ENCODE results near the gene LAMTOR4. TPM values are rescaled to one million over a fixed set of nuclear protein-coding genes. Genes with fewer than 3 reads are reported as not detected.
A peak's percentile ranks its signal among the peaks of the same experiment; 100 is the strongest.

LAMTOR4 gene
- total RNA-seq, 1 donor from 2014 or later = 208 TPM

- no peak for DNase-seq (ENCODE audit: low read depth)
- no peaks in the 10 kb centered on the region for H3K36me3 ChIP-seq (ENCODE audit: control insufficient read depth, insufficient read depth, low read length)
- no peak for TF ChIP-seq CTCF (IDR thresholded peaks at IDR 0.05; ENCODE audit: insufficient read depth, low read length, poor library complexity, severe bottlenecking)
- H3K27me3 ChIP-seq (ENCODE audit: control insufficient read depth, insufficient read depth, low read length) = no peaks in the 10 kb centered on the region
- H3K4me3 ChIP-seq (ENCODE audit: low read depth, low read length) = no peak overlapping the region
These were observed 1.4 kb upstream of the LAMTOR4 start for GRCh38 chr7:100147278-100147677.

GRCh38 chr7:100148225-100148558 lies 526 bp upstream of the LAMTOR4 start:
- TF ChIP-seq CTCF (IDR thresholded peaks at IDR 0.05; ENCODE audit: insufficient read depth, low read length, poor library complexity, severe bottlenecking) = no peak
- no peak for DNase-seq (ENCODE audit: low read depth)
- Histone ChIP-seq H3K27me3 (ENCODE audit: control insufficient read depth, insufficient read depth, low read length) (no peaks in the 10 kb centered on the region), H3K36me3 (ENCODE audit: control insufficient read depth, insufficient read depth, low read length) (no peaks in the 10 kb centered on the region), H3K4me3 (ENCODE audit: low read depth, low read length) (peak overlapping the region; percentile 41)

- Histone ChIP-seq H3K27me3 (ENCODE audit: control insufficient read depth, insufficient read depth, low read length) (no peaks in the 10 kb centered on the region), H3K36me3 (ENCODE audit: control insufficient read depth, insufficient read depth, low read length) (peaks cover under 1% of the 10 kb centered on the region), H3K4me3 (ENCODE audit: low read depth, low read length) (no peak overlapping the region)
- no peak for DNase-seq (ENCODE audit: low read depth)
- no peak for TF ChIP-seq CTCF (IDR thresholded peaks at IDR 0.05; ENCODE audit: insufficient read depth, low read length, poor library complexity, severe bottlenecking)
These were observed 3.7 kb downstream of the LAMTOR4 start for GRCh38 chr7:100152404-100152803.

- no peak for TF ChIP-seq CTCF (IDR thresholded peaks at IDR 0.05; ENCODE audit: insufficient read depth, low read length, poor library complexity, severe bottlenecking)
- no peak for DNase-seq (ENCODE audit: low read depth)
- H3K36me3 ChIP-seq (ENCODE audit: control insufficient read depth, insufficient read depth, low read length) = peaks cover 1% of the 10 kb centered on the region
- H3K4me3 ChIP-seq (ENCODE audit: low read depth, low read length) = no peak overlapping the region
- no peaks in the 10 kb centered on the region for H3K27me3 ChIP-seq (ENCODE audit: control insufficient read depth, insufficient read depth, low read length)
These were observed 4.4 kb downstream of the LAMTOR4 start for GRCh38 chr7:100152937-100153666.

- Histone ChIP-seq H3K36me3 (ENCODE audit: control insufficient read depth, insufficient read depth, low read length) (peaks cover 1% of the 10 kb centered on the region), H3K4me3 (ENCODE audit: low read depth, low read length) (no peak overlapping the region), H3K27me3 (ENCODE audit: control insufficient read depth, insufficient read depth, low read length) (no peaks in the 10 kb centered on the region)
- no peak for TF ChIP-seq CTCF (IDR thresholded peaks at IDR 0.05; ENCODE audit: insufficient read depth, low read length, poor library complexity, severe bottlenecking)
- no peak for DNase-seq (ENCODE audit: low read depth)
These were observed 5.2 kb downstream of the LAMTOR4 start for GRCh38 chr7:100153708-100154535.

Measured in kidney epithelial cell (primary cell).